GM21529 (cell line): ENCODE measurements around the gene ELP5.

Experiments
- ATAC-seq: cut with Tn5 transposase; IDR thresholded peaks from one replicate; pipeline ENCODE4 v1.9.1; 2021; ENCODE audit not compliant: unreplicated experiment

Gene ELP5

GRCh38 chr17:7308625-7309433 lies 56.8 kb downstream of the ELP5 start:
- no peak for ATAC-seq
